Stimulated activated naive CD8-positive, alpha-beta T cell treated with anti-CD3 and anti-CD28 coated beads, Interleukin-15, amount 100 ng/mL, for 72 hours (primary cell): ENCODE measurements around the gene ANAPC2.
A peak's percentile ranks its signal among the peaks of the same experiment; 100 is the strongest.

ENCODE experiments used
- ATAC-seq: fragments of 150-1000 bp; cut with Tn5 transposase; 2 replicates; pipeline ENCODE4 v1.10.0; 2021; ENCODE audit warnings: mild to moderate bottlenecking, moderate library complexity
- DNase-seq, 2 donors: peaks; one replicate each; pipeline ENCODE4 v3.0.0; 2021 to 2022
- H3K27ac Mint-ChIP-seq, 2 donors: one replicate each; pipeline ENCODE4 v1.8.0; 2022; ENCODE audit warnings: mild to moderate bottlenecking in 2 of 2, mixed read lengths in 2 of 2, moderate library complexity in 2 of 2
- H3K27me3 Mint-ChIP-seq: one replicate; pipeline ENCODE4 v1.8.0; 2022; ENCODE audit warnings: mixed read lengths
- H3K4me1 Mint-ChIP-seq: one replicate; pipeline ENCODE4 v1.8.0; 2022; ENCODE audit warnings: mild to moderate bottlenecking, mixed read lengths
- H3K4me3 Mint-ChIP-seq, 2 donors: one replicate each; pipeline ENCODE4 v1.8.0; 2022; ENCODE audit warnings: mild to moderate bottlenecking in 2 of 2, mixed read lengths in 2 of 2, moderate library complexity in 1 of 2
- H3K9me3 Mint-ChIP-seq, 2 donors: one replicate each; pipeline ENCODE4 v1.8.0; 2022; ENCODE audit warnings: mixed read lengths in 2 of 2

ANAPC2 gene

GRCh38 chr9:137178939-137179630 is 9.3 kb downstream of the ANAPC2 start:
- Mint-ChIP-seq H3K9me3 (no peaks in the 10 kb centered on the region), H3K4me1 (peaks cover 20% of the 10 kb centered on the region), H3K27ac (peak overlapping the region in 1 of 2 donors; percentile 42), H3K4me3 (no peak overlapping the region), H3K27me3 (peaks cover 9% of the 10 kb centered on the region)
- DNase-seq (no peak), ATAC-seq (no peak)

- DNase-seq: no peak
- Mint-ChIP-seq H3K9me3 (no peaks in the 10 kb centered on the region), H3K4me3 (no peak overlapping the region), H3K27me3 (peaks cover 16% of the 10 kb centered on the region), H3K4me1 (peaks cover 22% of the 10 kb centered on the region), H3K27ac (peak overlapping the region in 1 of 2 donors; percentile 78)
- no peak for ATAC-seq
Measured at GRCh38 chr9:137178201-137178938, 10.0 kb downstream of the ANAPC2 start.

GRCh38 chr9:137176302-137177182 is 11.8 kb downstream of the ANAPC2 start:
- H3K4me1 Mint-ChIP-seq: peaks cover 26% of the 10 kb centered on the region
- H3K27ac Mint-ChIP-seq: no peak overlapping the region
- H3K9me3 Mint-ChIP-seq: no peaks in the 10 kb centered on the region
- DNase-seq (no peak), ATAC-seq (peak; percentile 29)
- peaks cover 34% of the 10 kb centered on the region for H3K27me3 Mint-ChIP-seq
- H3K4me3 Mint-ChIP-seq: no peak overlapping the region

GRCh38 chr9:137175345-137175961 is 12.9 kb downstream of the ANAPC2 start:
- Mint-ChIP-seq H3K4me3 (no peak overlapping the region), H3K9me3 (no peaks in the 10 kb centered on the region), H3K27me3 (peaks cover 45% of the 10 kb centered on the region), H3K27ac (no peak overlapping the region), H3K4me1 (peaks cover 26% of the 10 kb centered on the region)
- DNase-seq (no peak), ATAC-seq (no peak)

GRCh38 chr9:137174722-137175293 is 13.6 kb downstream of the ANAPC2 start:
- peaks cover 51% of the 10 kb centered on the region for H3K27me3 Mint-ChIP-seq

GRCh38 chr9:137173796-137174664 is 14.3 kb downstream of the ANAPC2 start:
- Mint-ChIP-seq H3K4me1 (peaks cover 28% of the 10 kb centered on the region), H3K27me3 (peaks cover 56% of the 10 kb centered on the region), H3K9me3 (no peaks in the 10 kb centered on the region), H3K4me3 (no peak overlapping the region), H3K27ac (no peak overlapping the region)
- DNase-seq (no peak), ATAC-seq (no peak)

More at GRCh38 chr9:137174722-137175293, 13.6 kb downstream of the ANAPC2 start:
- Mint-ChIP-seq H3K4me1 (peaks cover 26% of the 10 kb centered on the region), H3K27ac (no peak overlapping the region), H3K9me3 (no peaks in the 10 kb centered on the region), H3K4me3 (no peak overlapping the region)
- ATAC-seq (peak; percentile 31), DNase-seq (no peak)

- H3K27ac Mint-ChIP-seq: no peak overlapping the region
- H3K4me1 Mint-ChIP-seq: peaks cover 34% of the 10 kb centered on the region
- H3K27me3 Mint-ChIP-seq: peaks cover 64% of the 10 kb centered on the region
- no peak for ATAC-seq
- no peak for DNase-seq
- no peaks in the 10 kb centered on the region for H3K9me3 Mint-ChIP-seq
- H3K4me3 Mint-ChIP-seq: no peak overlapping the region
Measured at GRCh38 chr9:137172901-137173795, 15.2 kb downstream of the ANAPC2 start.

- no peak for ATAC-seq
- H3K9me3 Mint-ChIP-seq: no peaks in the 10 kb centered on the region
- H3K4me1 Mint-ChIP-seq: peaks cover 34% of the 10 kb centered on the region
- no peak overlapping the region for H3K27ac Mint-ChIP-seq
- DNase-seq: no peak
- H3K4me3 Mint-ChIP-seq: no peak overlapping the region
- peaks cover 72% of the 10 kb centered on the region for H3K27me3 Mint-ChIP-seq
Measured at GRCh38 chr9:137171149-137171900, 17.0 kb downstream of the ANAPC2 start.

- Mint-ChIP-seq H3K27me3 (peaks cover 76% of the 10 kb centered on the region), H3K27ac (no peak overlapping the region), H3K4me1 (peaks cover 32% of the 10 kb centered on the region), H3K9me3 (no peaks in the 10 kb centered on the region), H3K4me3 (no peak overlapping the region)
- DNase-seq: no peak
- no peak for ATAC-seq
Measured at GRCh38 chr9:137170486-137171148, 17.7 kb downstream of the ANAPC2 start.

GRCh38 chr9:137169896-137170358 is 18.4 kb downstream of the ANAPC2 start, which contains the start of gene LRRC26:
TSS of gene LRRC26 (minus strand) at chr9:137170051. CDS start at chr9:137169943, 108 bp downstream.
- Mint-ChIP-seq H3K4me3 (peak within 1 kb of the TSS; percentile 72 to 77), H3K9me3 (no peaks in the 10 kb centered on the region), H3K4me1 (peaks cover 25% of the 10 kb centered on the region), H3K27ac (no peak within 1 kb of the TSS), H3K27me3 (peaks cover 77% of the 10 kb centered on the region)
- ATAC-seq (no peak), DNase-seq (no peak)

- peaks cover 17% of the 10 kb centered on the region for H3K4me1 Mint-ChIP-seq
- peak overlapping the region; percentile 72 to 77 for H3K4me3 Mint-ChIP-seq
- no peak overlapping the region for H3K27ac Mint-ChIP-seq
- no peaks in the 10 kb centered on the region for H3K9me3 Mint-ChIP-seq
- peaks cover 84% of the 10 kb centered on the region for H3K27me3 Mint-ChIP-seq
- peak; percentile 19 for ATAC-seq
- DNase-seq: no peak
Measured at GRCh38 chr9:137168904-137169856, 19.2 kb downstream of the ANAPC2 start.
